HUES48 (cell line): ENCODE measurements around the gene DNAJC15.

Source experiments
- H3K27ac ChIP-seq: one replicate; pipeline ENCODE4 v1.7.0; 2013; ENCODE audit warnings: low read depth, low read length, inconsistent platforms
- H3K27me3 ChIP-seq: 2 replicates; pipeline ENCODE4 v1.6.1; 2013; ENCODE audit warnings: mild to moderate bottlenecking, low read length; ENCODE audit not compliant: control insufficient read depth, insufficient read depth
- H3K36me3 ChIP-seq: 2 replicates; pipeline ENCODE4 v1.6.1; 2013; ENCODE audit warnings: low read length; ENCODE audit not compliant: control insufficient read depth, insufficient read depth
- H3K4me1 ChIP-seq: 2 replicates; pipeline ENCODE4 v1.6.1; 2013; ENCODE audit warnings: mild to moderate bottlenecking, low read length; ENCODE audit not compliant: control insufficient read depth, insufficient read depth
- H3K4me3 ChIP-seq: 2 replicates; pipeline ENCODE4 v1.5.1; 2013; ENCODE audit warnings: mild to moderate bottlenecking, low read depth, low read length
- H3K9ac ChIP-seq: 2 replicates; pipeline ENCODE4 v1.6.1; 2013; ENCODE audit warnings: mild to moderate bottlenecking, low read depth, low read length, moderate library complexity
- H3K9me3 ChIP-seq: 2 replicates; pipeline ENCODE4 v1.6.1; 2013; ENCODE audit warnings: low read length; ENCODE audit not compliant: control insufficient read depth, insufficient read depth

The DNAJC15 gene

DNA sequence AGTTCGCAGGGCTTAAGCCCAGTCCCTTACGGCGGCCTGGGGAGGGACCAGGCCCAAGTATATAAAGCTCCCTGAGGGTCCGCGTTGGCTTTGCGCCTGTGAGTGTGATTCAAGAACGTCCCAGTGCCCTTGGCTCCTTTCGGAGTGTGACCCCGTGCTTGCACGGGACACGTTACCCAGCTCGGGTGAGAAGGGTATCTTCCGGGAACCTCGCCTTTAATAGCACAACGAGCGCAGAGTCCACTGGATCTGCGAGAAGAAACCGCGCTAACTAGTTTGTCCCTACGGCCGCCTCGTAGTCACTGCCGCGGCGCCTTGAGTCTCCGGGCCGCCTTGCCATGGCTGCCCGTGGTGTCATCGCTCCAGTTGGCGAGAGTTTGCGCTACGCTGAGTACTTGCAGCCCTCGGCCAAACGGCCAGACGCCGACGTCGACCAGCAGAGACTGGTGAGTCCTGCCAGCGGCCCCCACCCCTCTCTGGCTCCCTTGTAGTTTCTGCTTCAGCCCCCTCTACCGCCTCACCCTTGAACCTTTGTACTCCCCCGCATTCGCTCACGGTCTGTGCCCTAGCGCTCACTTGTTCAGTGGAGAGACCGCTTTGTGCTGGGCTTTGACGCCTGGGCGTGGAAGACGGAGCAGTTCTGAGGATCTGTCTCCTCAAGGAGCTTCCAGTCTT lies at the start of gene DNAJC15:
DNAJC15 (plus strand) TSS at position 298 of the 675 bp plus-strand sequence; CDS start at position 339, 41 bp downstream.
- H3K4me3 ChIP-seq, result peak within 1 kb of the TSS; percentile 66
- peak within 1 kb of the TSS; percentile 59 for H3K9ac ChIP-seq
- H3K4me1 ChIP-seq, result peaks cover 9% of the 10 kb centered on the region
- no peaks in the 10 kb centered on the region for H3K27me3 ChIP-seq
- H3K36me3 ChIP-seq, result no peaks in the 10 kb centered on the region
- peak within 1 kb of the TSS; percentile 14 for H3K27ac ChIP-seq
- no peaks in the 10 kb centered on the region for H3K9me3 ChIP-seq

DNA sequence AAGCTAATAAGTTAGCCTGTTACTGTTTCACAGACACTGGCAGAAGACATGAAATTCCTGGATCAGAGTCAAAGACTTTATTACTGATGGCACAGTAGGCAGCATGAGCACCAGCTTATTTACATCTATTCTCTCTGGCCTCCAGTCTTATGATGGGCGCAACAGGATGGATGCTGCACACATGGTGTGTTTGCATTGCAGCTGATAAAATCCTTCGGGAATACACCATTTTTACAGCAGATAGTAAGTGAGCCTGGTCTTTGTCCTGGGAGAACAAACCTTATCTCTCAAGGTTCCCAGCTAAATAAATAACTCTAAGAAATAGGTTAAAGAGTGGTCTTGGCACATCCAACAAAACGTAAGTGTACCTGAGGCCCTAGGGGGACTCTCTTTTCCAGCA lies 47.3 kb upstream of the DNAJC15 start:
- Histone ChIP-seq H3K4me1 (peaks cover 1% of the 10 kb centered on the region), H3K27me3 (no peaks in the 10 kb centered on the region), H3K27ac (no peak overlapping the region), H3K36me3 (no peaks in the 10 kb centered on the region), H3K4me3 (no peak overlapping the region), H3K9me3 (no peaks in the 10 kb centered on the region), H3K9ac (no peak overlapping the region)

GRCh38 chr13:42977219-42977659 lies 46.1 kb upstream of the DNAJC15 start:
- Histone ChIP-seq H3K27ac (no peak overlapping the region), H3K4me1 (peaks cover 12% of the 10 kb centered on the region), H3K4me3 (no peak overlapping the region), H3K9me3 (no peaks in the 10 kb centered on the region), H3K27me3 (no peaks in the 10 kb centered on the region), H3K36me3 (no peaks in the 10 kb centered on the region), H3K9ac (no peak overlapping the region)

DNA sequence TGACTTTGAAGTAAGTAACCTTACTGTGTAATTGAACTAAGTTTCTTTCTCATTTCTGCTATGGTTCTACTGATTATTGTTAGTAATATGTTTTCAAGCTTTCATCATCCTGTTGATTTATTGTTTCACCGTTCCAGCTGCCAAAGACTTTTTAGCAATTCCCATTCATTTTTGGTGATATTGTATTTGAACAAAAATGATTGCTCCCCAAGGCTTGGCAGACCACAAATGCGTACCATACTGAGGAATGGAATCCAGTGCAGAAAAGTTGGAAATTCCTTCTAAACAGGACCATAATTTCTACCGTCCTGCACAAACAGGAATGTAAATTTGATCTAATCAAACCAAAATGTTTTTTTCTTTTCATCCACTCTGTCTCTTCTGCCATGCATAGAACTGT lies 42.1 kb upstream of the DNAJC15 start:
- Histone ChIP-seq H3K4me3 (peak overlapping the region; percentile 11; the same call in 1 of the 2 replicates), H3K27ac (peak overlapping the region; percentile 20), H3K9ac (no peak overlapping the region), H3K4me1 (peaks cover 22% of the 10 kb centered on the region), H3K36me3 (no peaks in the 10 kb centered on the region), H3K27me3 (no peaks in the 10 kb centered on the region), H3K9me3 (no peaks in the 10 kb centered on the region)

DNA sequence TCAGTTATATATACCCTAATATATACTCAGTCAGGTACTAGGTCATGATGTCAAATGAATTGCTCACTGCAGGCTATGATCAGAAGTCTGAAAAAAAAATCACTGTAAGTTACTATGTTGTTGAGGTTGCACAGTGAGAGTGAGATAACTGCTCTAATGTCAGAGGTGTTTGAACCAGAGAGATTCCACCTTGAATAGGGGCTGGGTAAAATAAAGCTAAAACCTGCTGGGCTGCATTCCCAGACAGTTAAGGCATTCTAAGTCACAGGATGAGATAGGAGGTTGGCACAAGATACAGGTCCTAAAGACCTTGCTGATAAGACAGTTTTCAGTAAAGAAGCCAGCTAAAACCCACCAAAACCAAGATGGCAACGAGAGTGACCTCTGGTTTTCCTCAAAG lies 41.5 kb upstream of the DNAJC15 start:
- no peaks in the 10 kb centered on the region for H3K9me3 ChIP-seq
- peaks cover 22% of the 10 kb centered on the region for H3K4me1 ChIP-seq
- H3K4me3 ChIP-seq, result peak overlapping the region; percentile 11; the same call in 1 of the 2 replicates
- peak overlapping the region; percentile 33 for H3K27ac ChIP-seq
- H3K36me3 ChIP-seq, result no peaks in the 10 kb centered on the region
- H3K27me3 ChIP-seq, result no peaks in the 10 kb centered on the region
- H3K9ac ChIP-seq, result no peak overlapping the region

DNA sequence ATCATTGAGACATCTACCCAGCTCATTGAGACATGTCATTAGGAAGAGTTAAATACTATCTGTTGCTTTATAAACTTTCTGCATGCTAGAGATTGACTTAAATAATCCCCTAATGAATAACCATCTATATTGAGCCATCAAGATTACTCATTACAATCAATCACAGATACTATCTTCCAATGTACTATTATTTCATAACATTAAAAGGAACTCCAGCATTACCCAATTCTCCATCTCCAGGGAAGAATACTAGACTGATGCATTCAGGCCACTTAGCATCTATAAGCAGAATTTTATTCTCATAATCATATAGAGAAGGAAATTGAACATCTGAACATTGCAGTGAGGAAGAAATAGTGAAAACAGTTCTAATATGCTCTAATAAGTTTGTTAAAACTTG lies 39.4 kb upstream of the DNAJC15 start:
- no peaks in the 10 kb centered on the region for H3K9me3 ChIP-seq
- peaks cover 22% of the 10 kb centered on the region for H3K4me1 ChIP-seq
- no peak overlapping the region for H3K9ac ChIP-seq
- H3K27me3 ChIP-seq, result no peaks in the 10 kb centered on the region
- H3K4me3 ChIP-seq, result no peak overlapping the region
- H3K36me3 ChIP-seq, result no peaks in the 10 kb centered on the region
- no peak overlapping the region for H3K27ac ChIP-seq

GRCh38 chr13:42984691-42985090 lies 38.7 kb upstream of the DNAJC15 start:
- Histone ChIP-seq H3K9ac (no peak overlapping the region), H3K9me3 (no peaks in the 10 kb centered on the region), H3K27ac (no peak overlapping the region), H3K4me3 (no peak overlapping the region), H3K27me3 (no peaks in the 10 kb centered on the region), H3K36me3 (no peaks in the 10 kb centered on the region), H3K4me1 (peaks cover 22% of the 10 kb centered on the region)

- no peaks in the 10 kb centered on the region for H3K36me3 ChIP-seq
- H3K9me3 ChIP-seq, result no peaks in the 10 kb centered on the region
- no peak overlapping the region for H3K9ac ChIP-seq
- no peaks in the 10 kb centered on the region for H3K27me3 ChIP-seq
- H3K27ac ChIP-seq, result no peak overlapping the region
- peaks cover 22% of the 10 kb centered on the region for H3K4me1 ChIP-seq
- H3K4me3 ChIP-seq, result no peak overlapping the region
Observed at GRCh38 chr13:42985312-42986175, 37.8 kb upstream of the DNAJC15 start.

GRCh38 chr13:42986176-42986574 lies 37.2 kb upstream of the DNAJC15 start:
- Histone ChIP-seq H3K36me3 (no peaks in the 10 kb centered on the region), H3K9me3 (no peaks in the 10 kb centered on the region), H3K27me3 (peaks cover 5% of the 10 kb centered on the region), H3K27ac (no peak overlapping the region), H3K4me3 (no peak overlapping the region), H3K9ac (no peak overlapping the region), H3K4me1 (peaks cover 21% of the 10 kb centered on the region)

DNA sequence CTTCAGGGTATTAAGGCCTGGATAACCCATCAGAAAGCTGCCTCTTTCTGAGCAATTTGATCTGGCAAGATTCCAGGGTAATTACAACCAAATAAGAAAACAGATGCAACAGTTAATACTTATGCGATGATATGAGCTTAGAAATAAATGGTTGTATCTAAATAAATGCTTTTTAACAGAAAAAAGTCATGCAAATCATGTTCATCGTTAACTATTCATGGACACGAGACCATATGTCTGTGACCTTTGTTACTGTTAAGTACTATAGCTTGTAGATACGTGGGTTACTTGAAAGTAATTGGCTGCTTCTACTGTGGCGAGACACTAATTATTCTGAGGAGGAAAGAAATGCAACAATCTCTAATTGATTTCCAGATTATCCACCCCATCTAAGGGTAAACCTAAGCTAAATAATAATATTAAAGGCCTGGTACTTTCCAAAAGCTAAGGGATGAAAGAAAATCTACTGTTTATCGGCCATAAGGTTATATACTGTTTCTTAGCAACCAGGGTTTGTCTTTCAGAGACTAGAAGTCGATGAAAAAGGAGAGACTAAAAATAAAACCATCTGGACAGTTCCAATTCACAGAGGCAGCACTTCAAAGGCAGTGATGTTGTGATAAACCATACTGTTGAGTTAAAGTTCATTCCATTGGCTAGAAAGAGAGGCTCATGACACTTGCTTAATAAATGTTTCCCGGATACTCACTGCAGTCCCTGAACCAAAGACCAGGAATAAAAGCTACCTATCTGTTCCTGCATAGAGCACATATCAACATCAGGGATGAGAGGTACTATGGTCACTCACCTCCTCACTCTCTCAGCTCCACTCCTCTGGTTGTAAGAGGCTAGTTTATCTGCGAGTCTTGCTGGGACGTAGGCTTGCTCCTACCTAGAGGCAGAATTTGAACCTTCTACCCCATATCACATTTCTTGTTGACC lies 32.8 kb upstream of the DNAJC15 start:
- Histone ChIP-seq H3K27ac (no peak overlapping the region), H3K4me1 (peaks cover 17% of the 10 kb centered on the region), H3K36me3 (no peaks in the 10 kb centered on the region), H3K9me3 (no peaks in the 10 kb centered on the region), H3K4me3 (no peak overlapping the region), H3K9ac (no peak overlapping the region), H3K27me3 (peaks cover 25% of the 10 kb centered on the region)
